Stimulated activated CD8-positive, alpha-beta memory T cell treated with anti-CD3 and anti-CD28 coated beads, Interleukin-12 subunit alpha, Interleukin-12 subunit beta, amount 100 ng/mL, for 1 hour (primary cell): ENCODE measurements around the gene TRPV2.

Experiments used
- DNase-seq: peaks from one replicate; pipeline ENCODE4 v3.0.0-alpha.2; 2020; ENCODE audit warnings: low read depth

TRPV2 gene

DNA sequence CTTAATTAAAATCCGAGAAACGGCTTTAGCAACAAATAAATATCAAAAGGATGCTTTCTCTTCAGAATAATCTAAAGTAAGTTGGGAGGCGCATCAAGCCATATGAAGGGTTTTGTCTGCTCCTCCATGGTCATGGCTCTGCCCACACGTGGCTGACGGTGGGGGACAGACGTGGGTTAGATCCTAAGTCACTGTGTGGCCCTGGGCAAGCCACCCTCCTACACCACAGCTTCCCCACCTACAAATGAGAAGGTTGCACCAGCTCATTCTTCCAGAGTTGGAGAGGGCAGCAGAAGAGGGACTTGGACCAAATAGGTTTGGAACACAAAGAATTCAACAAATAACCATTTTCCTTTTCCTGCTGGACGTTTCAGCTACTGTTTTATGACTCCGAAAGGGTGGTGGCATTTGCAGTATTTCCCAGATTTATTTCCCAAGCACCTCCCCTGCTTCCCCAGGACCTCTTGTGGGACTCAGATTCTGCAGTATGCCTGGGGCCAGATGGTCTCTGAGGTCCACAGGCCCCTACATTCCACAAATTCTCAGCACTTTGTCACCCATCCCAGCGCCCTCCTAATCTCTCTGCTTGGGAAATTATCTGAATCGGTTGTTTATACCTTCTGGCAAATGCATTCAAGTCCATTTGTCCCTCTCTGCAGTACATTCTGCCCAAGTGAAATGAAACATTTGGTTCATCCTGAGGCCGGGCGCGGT lies 58.8 kb downstream of the TRPV2 start:
- no peak for DNase-seq

GRCh38 chr17:16475179-16475704 lies 59.9 kb downstream of the TRPV2 start:
- no peak for DNase-seq

- no peak for DNase-seq
Observed at GRCh38 chr17:16477255-16477654, 61.9 kb downstream of the TRPV2 start.

DNA sequence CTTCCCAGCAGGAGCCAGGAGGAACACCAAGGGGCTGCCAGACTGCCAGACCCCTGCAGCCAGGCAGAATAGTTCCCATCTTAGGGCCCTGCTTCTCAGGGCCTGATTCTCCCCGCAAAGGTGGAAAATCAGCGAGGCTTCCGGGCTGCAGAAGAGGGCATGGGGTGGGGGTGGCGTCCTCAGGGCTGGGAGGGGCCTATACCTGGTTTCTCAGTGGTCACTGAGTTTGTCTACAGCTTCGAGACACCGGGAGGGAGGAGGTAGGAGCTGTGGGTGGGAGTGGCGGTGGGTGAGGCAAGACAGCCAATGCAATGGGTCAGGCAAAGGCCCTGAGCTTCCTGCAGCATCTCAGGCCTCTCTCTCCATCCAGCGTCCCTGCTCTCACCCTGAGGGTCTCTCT lies 62.3 kb downstream of the TRPV2 start:
- no peak for DNase-seq

DNA sequence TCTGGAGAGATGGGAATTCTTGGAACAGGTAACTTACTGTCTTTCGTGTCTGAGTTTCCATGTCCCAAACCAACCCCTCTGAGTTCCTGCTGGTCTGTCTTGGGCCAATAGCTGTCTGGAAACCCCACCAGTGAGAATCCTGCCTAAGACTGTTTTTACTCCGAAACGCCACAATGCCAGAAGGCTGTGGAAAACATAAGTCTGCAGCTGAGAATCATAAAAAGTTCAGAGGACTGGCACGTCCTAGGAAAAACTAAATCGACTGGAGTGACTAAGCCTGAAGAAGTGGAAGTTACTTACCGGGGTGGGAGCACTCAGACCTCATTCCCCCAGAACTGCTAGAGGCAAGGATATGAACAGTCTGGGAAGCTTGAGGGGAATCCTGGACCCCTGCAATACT lies 63.3 kb downstream of the TRPV2 start:
- DNase-seq = no peak

DNA sequence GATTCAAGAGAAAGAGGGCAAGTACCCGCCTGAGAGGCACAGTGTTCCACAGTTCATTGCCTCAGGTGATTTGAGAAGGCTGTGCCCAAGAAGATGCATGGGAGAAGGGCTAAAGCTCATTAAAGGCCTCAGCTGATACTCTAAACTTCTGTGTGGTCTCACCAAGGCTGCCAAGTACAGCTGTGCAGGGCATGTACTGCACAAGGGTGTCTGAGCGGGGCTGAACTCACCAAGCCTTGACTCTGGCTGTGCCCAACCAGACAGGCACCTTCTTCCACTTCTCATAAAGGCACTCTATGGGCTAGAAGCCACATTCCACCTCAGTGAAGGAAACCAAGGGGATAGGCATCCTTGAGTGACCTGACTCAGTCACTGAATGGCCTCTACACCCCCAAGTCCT lies 63.9 kb downstream of the TRPV2 start:
- no peak for DNase-seq

- no peak for DNase-seq
Observed at GRCh38 chr17:16480995-16481394, 65.6 kb downstream of the TRPV2 start.

GRCh38 chr17:16482253-16482652 lies 66.9 kb downstream of the TRPV2 start:
- DNase-seq = no peak

DNA sequence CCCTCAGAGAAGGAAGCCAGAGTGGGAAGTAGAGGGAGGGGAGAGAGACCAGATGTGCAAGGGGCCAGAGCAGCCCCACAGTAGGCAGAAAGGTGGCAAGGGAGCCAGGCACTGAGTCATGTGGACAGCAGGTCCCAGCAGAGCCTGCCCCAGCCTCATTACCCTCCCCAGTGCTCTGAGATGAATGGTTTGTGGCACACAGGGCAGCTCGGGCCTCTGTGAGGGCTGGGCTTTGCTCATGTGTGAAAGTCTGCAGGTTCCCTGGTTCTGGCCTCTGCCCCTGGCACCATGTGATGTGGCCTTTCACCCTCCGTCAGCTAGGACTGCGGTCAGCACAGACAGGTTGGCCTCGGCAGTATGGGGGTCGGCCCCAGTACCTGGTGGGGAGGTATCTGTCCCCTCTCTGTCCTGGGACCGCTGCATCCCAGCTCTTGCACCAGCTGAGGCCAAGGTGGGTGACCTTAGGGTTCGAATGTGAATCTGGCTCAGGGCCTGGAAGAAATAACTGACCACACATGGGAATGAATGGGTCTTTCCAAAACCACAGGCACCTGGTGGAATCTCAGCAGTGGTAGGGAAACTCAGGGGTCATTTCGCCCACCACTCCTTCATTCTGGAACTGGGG lies 67.8 kb downstream of the TRPV2 start:
- DNase-seq = no peak

DNA sequence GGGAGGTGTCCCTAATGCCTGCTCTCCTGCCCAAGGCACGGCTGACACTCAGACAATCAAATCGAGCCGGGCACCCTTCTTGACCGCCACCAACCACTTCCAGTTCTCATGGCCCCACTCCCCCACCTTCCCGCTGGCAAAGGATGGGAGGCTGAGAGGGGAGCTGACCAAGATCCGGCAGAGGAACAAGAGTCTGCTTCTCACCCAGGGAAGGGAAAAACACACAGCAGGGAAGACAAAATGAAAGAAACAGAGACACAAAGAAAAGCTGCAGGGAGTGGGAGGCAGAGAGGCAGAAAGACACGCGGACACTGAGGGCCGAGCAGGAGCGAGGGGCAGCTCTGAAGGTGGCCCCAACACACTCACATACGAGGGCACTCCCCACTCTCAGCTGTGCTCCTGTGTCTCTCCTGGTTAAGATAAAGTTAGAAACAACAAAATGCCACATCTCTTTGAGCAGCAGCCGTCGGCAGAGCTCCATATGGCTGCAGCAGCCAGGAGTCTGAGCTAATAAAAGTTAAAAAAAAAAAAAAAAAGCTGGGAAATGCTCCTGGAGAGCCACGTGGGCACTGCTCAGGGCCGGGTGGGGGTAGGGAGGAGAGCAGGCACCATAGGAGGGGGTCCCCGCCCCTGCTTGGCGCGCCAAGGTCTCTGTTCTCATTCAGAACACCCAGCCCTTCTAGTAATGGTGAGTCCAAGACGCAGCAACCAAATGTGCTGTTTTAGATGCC lies 69.2 kb downstream of the TRPV2 start:
- no peak for DNase-seq
